GM18868 (cell line): ENCODE results near the gene PSME1.
A peak's percentile ranks its signal among the peaks of the same experiment; 100 is the strongest.

ENCODE experiments used
- ATAC-seq: cut with Tn5 transposase; IDR thresholded peaks from one replicate; pipeline ENCODE4 v1.9.1; 2021; ENCODE audit warnings: mild to moderate bottlenecking, moderate library complexity; ENCODE audit not compliant: unreplicated experiment

Gene PSME1

DNA sequence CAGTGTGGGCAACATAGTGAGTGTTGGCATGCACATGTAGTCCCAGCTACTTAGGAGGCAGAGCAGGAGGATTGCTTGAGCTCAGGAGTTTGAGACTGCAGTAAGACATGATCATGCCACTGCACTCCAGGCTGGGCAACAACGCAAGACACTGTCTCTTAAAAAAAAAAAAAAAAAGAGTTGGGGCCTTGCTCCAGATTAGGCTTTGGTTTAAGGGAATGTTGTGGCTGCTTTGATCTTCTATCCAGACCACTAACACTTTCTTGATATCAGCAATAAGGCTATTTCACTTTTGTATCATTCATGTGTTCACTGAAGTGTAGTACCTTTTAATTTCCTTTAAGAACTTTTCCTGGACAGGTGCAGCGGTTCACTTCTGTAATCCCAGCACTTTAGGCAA is 8.3 kb upstream of the PSME1 start:
- no peak for ATAC-seq

DNA sequence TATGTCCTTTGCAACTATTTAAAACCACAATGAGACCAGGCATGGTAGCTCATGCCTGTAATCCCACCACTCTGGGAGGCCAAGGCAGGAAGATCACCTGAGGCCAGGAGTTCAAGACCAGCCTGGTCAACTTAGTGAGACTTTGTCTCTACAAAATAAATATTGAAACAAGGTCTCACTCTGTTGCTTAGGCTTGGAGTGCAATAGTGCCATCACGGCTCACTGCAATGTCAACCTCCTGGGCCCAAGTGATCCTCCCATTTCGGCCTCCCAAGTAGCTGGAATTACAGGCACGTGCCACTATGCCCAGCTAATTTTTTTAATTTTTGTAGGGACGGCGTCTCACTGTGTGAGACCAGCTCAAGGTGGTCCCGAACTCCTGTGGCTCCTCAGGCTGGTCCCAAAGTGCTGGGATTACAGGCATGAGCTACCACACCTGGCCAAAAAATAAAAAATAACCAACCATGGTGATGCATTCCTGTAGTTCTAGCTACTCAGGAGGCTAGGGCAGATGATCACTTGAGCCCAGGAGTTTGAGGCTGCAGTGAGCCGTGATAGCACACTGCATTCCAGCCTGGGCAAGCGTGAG is 6.5 kb upstream of the PSME1 start:
- no peak for ATAC-seq

DNA sequence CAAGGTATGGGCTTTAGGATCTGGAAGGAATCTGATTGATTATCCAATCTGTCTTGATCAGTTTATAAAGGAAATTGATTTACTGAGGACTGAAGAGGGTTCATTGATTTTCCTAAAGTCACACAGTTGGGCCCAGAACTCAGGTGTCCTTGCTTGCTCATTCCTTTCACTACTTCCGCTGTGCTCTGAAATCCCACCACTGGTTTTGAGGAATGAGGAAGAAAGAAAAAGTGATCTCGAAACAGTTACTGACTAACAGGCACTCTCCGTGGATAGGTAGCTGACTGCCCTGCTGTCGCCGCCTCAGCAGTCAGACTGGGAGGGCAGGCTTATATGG is 5.6 kb upstream of the PSME1 start, which contains the start of gene FITM1:
Gene FITM1 (plus strand): TSS at position 280 of the 337 bp plus-strand sequence. CDS start 905 bp downstream, outside the sequence.
- no peak for ATAC-seq

DNA sequence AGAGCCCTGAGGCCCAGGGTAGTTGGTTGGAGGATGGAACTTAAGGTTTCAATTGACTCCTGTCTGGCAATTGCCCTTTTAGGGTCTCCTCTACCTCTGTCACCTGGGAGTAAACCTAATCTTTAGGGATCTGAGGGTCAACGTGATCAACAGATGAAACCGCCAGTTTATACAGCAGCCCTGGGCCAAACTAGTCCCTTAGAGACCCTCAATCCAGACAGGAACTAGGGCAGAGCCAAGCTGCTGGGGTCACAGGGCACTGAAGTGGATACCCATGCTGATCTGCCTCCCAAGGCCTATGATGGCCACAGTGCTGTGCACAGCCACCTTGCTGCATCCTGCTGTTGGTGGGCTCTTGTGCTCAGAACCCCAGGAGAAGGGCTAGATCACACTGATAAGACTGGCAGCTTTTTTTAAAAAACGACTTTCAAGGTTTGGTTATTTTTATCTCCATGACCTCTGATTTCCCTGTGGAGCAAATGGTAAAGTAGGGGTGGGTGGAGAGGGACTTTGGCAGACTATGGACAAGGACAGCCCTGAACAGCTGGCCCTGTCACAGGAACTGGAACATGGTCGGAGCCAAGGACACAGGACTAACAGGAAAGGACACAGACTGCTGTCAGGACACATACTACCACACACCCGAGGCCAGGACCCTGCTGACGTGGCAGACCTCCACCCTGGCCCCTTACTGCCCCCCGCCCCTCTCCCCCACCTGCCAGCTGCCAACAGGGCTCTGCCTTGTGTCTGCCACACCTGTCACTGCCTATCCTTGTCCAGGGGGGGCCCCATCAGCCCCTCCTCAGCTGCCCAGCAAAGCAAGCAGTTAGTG is 5.1 kb upstream of the PSME1 start:
- ATAC-seq, result no peak

DNA sequence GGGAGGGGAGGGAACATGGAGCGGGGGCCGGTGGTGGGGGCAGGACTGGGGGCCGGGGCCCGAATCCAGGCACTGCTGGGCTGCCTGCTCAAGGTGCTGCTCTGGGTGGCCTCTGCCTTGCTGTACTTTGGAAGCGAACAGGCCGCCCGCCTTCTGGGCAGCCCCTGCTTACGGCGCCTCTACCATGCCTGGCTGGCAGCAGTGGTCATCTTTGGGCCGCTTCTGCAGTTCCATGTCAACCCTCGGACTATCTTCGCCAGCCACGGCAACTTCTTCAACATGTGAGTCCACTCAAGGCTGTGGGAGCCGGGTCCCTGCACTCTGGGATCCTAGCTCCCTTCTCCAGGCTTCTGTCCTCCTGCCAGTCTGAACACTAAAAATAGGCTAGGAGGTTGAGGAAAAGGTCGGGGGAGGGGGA is 4.4 kb upstream of the PSME1 start:
- no peak for ATAC-seq

DNA sequence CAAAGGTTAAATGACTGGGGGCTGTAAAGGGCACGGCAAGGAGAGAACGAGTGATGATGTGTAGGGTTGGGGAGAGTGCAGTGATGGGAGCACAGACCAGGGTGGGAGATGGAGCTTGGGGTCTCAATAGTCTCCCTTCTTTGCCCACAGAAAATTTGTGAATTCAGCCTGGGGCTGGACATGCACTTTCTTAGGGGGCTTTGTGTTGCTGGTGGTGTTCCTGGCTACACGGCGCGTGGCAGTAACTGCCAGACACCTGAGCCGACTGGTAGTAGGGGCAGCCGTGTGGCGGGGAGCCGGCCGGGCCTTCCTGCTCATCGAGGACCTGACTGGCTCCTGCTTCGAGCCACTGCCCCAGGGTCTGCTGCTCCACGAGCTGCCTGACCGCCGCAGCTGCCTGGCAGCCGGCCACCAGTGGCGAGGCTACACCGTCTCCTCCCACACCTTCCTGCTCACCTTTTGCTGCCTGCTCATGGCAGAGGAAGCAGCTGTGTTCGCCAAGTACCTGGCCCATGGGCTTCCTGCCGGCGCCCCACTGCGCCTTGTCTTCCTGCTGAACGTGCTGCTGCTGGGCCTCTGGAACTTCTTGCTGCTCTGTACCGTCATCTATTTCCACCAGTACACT is 3.8 kb upstream of the PSME1 start:
- ATAC-seq, result no peak

DNA sequence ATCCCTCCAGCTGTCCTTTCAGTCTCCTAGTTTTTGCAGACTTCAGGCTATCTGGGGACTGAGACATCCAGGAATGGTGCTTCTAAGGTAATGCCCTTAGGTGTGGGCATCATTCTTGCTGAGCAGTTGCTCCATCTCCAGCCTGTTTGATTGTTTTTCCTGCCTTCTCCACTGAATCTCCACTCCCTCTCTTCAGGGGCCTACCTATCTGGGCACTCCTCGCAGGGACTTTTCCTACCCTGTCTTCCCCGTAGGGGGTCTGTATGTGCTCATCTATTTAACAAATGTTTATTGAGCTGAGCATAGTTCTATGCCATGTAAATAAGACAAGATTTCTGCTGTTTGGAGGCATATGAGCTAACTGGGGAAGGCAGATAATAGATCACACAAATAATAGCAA is 3.0 kb upstream of the PSME1 start:
- no peak for ATAC-seq

DNA sequence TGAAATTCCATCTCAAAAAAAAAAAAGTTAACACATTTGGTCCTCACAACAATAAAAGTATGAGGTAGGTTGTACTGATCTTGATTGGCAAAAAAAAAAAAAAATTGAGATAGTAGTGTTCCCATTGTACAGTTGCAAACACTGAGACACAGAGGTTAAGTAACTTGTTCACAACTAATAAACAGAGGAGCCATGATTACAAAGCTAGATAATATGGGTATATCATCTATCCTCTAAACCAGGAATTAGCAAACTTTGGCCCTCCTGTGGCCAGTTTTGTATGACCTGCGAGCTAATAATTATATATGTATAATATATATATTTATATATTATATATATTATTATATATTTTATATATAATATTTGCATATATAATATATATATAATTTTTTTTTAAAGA is 2.3 kb upstream of the PSME1 start:
- ATAC-seq, result no peak

DNA sequence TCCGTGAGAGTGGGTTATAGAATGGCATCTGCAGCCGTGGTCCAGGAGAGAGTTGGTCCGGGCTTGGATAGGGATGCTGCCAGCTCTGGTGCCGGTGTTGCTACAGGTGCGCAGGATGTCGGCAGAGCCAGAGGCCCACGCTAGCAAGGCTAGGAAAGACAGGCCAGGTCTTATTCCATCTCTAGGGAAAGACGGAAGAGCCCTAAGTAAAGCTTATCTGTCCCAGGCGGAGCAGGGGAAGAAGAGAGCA is 485 bp upstream of the PSME1 start:
- no peak for ATAC-seq

DNA sequence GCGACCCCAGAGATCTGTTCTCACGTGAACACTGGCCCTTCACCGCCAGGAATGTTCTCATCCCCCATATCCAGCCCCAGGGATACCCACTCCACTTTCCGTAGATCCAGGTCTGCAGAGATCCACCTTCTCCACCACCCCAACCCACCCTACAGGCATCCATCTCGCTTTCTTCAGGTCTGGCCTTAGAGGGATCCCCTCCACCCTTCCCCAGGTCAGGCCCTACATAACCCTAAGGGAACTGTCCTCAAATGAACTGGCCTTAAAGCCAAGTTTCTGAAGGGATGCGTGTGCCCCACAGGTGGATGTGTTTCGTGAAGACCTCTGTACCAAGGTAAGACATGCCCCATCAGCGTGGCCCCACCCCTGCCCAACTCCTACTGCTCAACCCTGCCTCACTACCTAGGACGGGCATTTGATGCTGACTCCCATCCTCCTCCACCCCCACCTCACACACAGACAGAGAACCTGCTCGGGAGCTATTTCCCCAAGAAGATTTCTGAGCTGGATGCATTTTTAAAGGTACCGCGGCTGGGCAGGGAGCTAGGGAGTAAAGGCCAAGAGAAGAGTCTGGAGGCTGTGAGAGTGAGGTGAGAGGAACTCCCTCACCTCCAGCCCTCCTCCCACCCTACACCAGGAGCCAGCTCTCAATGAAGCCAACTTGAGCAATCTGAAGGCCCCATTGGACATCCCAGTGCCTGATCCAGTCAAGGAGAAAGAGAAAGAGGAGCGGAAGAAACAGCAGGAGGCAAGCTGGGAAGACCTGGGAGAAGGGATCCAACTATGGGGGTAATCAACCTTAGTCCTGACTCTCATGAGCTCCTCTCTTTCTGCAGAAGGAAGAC is 912 bp downstream of the PSME1 start:
- ATAC-seq, result no peak

DNA sequence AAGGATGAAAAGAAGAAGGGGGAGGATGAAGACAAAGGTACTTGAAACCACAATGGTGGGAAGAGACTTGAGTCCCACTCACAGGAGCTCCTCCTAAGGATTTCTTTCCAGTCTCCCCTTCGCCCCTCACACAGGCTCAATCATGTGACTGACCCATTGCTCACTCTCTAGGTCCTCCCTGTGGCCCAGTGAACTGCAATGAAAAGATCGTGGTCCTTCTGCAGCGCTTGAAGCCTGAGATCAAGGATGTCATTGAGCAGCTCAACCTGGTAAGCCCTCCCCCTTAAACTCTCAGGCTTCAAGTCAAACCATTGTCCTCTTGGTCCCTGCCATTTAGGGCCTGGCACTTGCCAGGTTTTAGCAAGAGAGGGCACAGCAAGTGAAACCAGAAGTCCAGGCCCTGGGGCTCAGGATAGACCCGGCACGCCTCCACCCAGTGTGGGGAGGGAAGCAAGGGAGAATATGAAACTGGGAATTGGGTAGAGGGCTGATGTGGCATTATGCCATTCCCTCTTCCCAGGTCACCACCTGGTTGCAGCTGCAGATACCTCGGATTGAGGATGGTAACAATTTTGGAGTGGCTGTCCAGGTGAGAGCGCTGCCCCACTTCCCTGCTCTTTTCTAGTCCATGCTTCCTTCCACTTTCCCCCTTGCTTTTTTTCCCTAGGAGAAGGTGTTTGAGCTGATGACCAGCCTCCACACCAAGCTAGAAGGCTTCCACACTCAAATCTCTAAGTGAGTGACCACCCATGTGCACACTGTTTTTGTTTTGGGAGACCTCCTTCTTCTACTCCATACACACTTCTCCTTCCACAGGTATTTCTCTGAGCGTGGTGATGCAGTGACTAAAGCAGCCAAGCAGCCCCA is 1.8 kb downstream of the PSME1 start:
- no peak for ATAC-seq

DNA sequence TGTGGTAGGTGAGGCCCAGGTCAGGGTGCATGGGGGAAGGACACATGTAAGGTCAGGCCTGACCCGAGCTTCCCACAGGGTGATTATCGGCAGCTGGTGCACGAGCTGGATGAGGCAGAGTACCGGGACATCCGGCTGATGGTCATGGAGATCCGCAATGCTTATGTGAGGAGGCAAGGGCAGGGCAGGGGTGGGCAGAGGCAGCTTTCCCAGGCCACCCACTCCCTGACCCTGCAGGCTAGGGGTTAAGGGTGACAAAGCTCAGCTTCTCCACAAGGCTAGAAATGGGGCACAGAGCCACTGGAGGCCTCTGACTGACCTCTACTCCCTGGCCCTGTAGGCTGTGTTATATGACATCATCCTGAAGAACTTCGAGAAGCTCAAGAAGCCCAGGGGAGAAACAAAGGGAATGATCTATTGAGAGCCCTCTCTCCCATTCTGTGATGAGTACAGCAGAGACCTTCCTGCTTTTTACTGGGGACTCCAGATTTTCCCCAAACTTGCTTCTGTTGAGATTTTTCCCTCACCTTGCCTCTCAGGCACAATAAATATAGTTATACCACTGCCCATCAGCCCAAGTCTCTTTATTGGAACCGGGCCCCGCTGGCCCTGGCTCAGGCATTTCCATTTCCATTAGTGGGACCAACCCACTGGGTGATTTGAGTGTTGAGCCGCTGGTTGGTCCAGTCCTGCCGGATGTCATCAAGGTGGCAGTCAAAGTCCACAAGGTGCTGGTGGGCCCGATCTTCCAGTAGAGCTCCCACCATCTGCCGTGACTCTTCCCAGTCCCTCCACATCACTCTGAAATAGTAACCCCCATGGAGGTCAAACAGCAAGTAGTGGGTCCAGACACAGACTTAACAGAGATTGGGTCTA is 2.6 kb downstream of the PSME1 start:
- ATAC-seq, result no peak

DNA sequence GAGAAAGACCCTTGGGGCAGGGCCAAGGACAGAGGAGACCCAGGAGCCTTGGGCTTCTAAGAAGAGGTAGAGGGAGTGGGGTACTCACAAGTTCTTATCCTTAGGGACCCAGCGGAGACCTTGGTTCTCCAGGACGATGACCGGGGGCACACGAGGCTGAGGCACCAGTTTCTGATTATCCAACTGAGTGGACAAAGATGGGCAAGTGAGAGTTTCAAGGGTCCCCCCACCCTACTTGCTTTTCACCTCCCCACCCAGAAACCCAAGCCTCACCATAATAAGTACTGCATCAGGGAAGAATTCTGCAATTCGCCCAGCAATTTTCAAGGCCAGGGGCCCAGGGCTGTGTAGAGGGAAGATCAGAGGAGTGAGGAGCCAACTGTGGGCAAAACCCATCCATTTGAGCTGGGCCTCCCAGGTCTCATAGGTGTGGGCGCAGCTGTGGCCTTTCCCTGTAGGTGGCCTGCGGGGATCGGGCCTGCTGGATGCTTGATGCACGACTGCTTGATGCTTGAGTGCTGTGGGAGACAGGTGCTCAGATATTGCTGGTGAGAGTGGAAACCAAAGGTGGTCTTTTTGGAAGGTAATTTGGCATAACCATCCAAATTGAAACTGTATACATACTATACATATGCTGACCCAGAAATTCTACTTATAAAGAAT is 3.4 kb downstream of the PSME1 start:
- ATAC-seq, result no peak

DNA sequence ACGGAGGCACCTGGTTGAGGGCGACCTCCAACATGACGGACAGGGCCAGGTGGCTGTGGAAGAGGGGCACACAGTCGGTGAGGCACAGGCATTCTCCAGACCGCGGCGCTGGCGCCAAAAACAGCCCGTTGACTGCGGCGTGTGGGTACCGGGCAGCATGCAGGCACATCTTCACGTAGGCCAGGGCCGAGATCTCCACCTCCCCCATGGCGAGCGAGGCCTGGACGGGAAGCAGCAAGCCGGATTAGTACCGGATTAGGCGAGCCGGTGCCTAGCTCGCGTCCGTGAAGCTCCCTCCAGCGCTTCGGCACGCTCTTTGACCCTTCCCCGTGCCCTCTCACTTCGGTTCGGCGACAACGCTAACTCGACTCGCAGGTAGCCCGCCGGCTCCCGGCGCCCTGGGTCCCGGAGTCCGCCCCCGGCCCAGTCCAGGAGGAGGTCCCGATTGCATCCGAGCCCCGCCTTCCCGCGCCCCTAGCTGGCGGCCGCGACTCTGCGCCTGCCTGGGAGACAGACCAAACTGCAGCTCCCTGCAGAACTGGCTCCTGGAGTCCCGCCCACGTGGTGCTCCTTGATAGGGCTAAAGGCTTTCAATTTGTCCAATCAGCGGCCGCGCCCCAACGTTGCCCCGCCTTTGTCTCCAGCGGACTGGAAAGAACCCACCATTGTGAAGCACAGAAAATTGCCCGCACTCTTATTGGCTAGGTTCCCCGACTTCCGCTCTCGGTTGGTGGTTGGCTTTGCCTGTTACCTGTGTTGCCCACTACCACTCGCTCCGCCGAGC is 5.3 kb downstream of the PSME1 start, which contains the start of gene EMC9:
Gene EMC9 (minus strand): TSS at position 495 of the 784 bp plus-strand sequence. CDS start 287 bp downstream, at position 208.
- ATAC-seq, result peak; percentile 88

DNA sequence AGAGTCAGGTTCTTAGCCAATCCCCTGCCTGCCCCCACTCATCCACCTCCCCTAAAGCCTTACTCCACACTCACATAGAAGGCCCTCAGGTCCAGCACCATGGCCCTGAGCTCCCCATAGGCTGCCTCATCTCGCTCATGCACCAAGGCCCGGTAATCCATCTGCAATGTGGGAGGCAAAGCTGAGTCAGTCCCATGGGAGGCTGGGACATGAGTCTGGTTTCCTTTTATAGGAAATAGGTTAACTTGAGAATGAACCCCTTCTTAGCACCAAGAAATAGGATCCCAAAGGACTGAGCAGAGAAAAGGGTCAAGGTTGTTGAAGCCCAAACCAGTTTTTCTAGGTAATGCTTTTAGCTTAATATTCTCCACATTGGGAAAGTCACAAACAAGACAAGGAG is 7.5 kb downstream of the PSME1 start:
- no peak for ATAC-seq

DNA sequence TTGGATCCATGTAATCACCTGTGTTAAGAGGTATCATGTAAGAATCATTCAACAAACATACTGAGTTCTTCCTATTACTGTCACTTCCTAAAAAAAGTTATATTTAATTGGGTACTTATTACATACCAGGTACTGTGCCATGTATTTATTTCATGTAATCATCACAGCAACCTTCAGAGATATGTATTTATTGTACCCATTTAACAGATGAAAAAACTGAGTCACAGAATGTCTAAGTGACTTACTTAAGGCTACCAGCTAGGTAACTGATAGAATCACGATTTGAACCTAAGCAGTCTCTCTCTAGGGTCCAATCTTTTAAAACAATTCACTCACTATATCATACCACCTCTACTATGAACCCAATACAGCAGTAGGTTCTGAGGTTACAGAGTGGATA is 8.5 kb downstream of the PSME1 start:
- no peak for ATAC-seq

DNA sequence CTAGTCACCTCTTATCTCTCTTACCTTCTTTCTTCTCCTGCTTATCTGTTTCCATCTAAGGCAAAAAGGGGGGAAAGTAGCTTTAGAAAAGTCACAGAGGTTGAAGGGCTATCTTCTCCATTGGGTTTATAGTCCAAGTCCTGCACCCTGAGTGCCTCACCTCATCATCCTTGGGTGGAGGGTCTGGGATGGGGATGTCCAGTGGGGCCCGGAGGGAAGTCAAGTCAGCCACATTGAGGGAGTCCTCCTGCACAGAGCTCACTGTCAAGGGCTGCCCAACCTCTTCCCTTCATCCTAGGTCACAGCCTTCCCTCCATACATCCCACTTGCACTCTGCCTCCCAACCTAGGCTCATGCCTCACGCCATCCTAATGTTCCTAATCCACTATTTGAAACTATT is 9.2 kb downstream of the PSME1 start:
- no peak for ATAC-seq
